Kidney epithelial cell (primary cell): ENCODE measurements around the gene ROR2. TPM values are rescaled to one million over a fixed set of nuclear protein-coding genes. Genes with fewer than 3 reads are reported as not detected.
"Not testable (repeated sequence)": the region's sequence is repeated elsewhere in the genome, so short reads cannot be mapped to it uniquely, and the experiment has no call there.

Experiments
- DNase-seq: peaks from one replicate; pipeline ENCODE4 v3.0.0-alpha.2; 2010; ENCODE audit warnings: low read depth
- H3K27me3 ChIP-seq: 2 replicates; pipeline ENCODE4 v1.6.0; 2011; ENCODE audit warnings: low read length; ENCODE audit not compliant: control insufficient read depth, insufficient read depth
- H3K36me3 ChIP-seq: 2 replicates; pipeline ENCODE4 v1.5.1; 2011; ENCODE audit warnings: low read length; ENCODE audit not compliant: control insufficient read depth, insufficient read depth
- H3K4me3 ChIP-seq: 2 replicates; pipeline ENCODE4 v1.5.1; 2011; ENCODE audit warnings: low read depth, mild to moderate bottlenecking, control low read depth, low read length
- CTCF ChIP-seq: IDR thresholded peaks from 2 replicates; pipeline ENCODE4 v1.5.1; 2011; ENCODE audit warnings: mild to moderate bottlenecking, moderate library complexity, low read length, control low read depth, inconsistent platforms; ENCODE audit not compliant: insufficient read depth, poor library complexity, severe bottlenecking
- total RNA-seq: library from RNA; depleted of rRNA; stranded (reverse); fragments of >200 nt; gene quantifications from 2 replicates; pipeline ENCODE4 v1.2.3, GENCODE V29; 2015

ROR2 gene
- total RNA-seq, 1 donor from 2014 or later = 1.2 TPM

GRCh38 chr9:91795598-91796241 lies 154.3 kb downstream of the ROR2 start:
- Histone ChIP-seq H3K4me3 (no peak overlapping the region), H3K36me3 (no peaks in the 10 kb centered on the region), H3K27me3 (no peaks in the 10 kb centered on the region)
- TF ChIP-seq CTCF = no peak
- no peak for DNase-seq

GRCh38 chr9:91793371-91793770 lies 156.7 kb downstream of the ROR2 start:
- not testable (repeated sequence) for H3K27me3 ChIP-seq, H3K36me3 ChIP-seq, DNase-seq, H3K4me3 ChIP-seq

- DNase-seq = no peak
- no peak for TF ChIP-seq CTCF
- Histone ChIP-seq H3K36me3 (no peaks in the 10 kb centered on the region), H3K27me3 (no peaks in the 10 kb centered on the region), H3K4me3 (no peak overlapping the region)
These were observed 159.1 kb downstream of the ROR2 start for GRCh38 chr9:91790917-91791316.

- no peak for TF ChIP-seq CTCF
- H3K27me3 ChIP-seq = no peaks in the 10 kb centered on the region
- H3K4me3 ChIP-seq = no peak overlapping the region
- no peaks in the 10 kb centered on the region for H3K36me3 ChIP-seq
- no peak for DNase-seq
These were observed 160.1 kb downstream of the ROR2 start for GRCh38 chr9:91789941-91790340.

- TF ChIP-seq CTCF = no peak
- Histone ChIP-seq H3K4me3 (no peak overlapping the region), H3K36me3 (no peaks in the 10 kb centered on the region), H3K27me3 (no peaks in the 10 kb centered on the region)
- no peak for DNase-seq
These were observed 162.1 kb downstream of the ROR2 start for GRCh38 chr9:91787931-91788330.

- TF ChIP-seq CTCF = no peak
- no peak overlapping the region for H3K4me3 ChIP-seq
- no peaks in the 10 kb centered on the region for H3K27me3 ChIP-seq
- DNase-seq = no peak
- H3K36me3 ChIP-seq = no peaks in the 10 kb centered on the region
These were observed 163.7 kb downstream of the ROR2 start for GRCh38 chr9:91786132-91786896.
